Activated CD4-positive, alpha-beta T cell treated with anti-CD3 and anti-CD28 coated beads for 1 hour (primary cell): Measurements from ENCODE around the gene TGDS.
"Not testable (repeated sequence)": the region's sequence is repeated elsewhere in the genome, so short reads cannot be mapped to it uniquely, and the experiment has no call there.

Experiments
- DNase-seq: peaks from one replicate; pipeline ENCODE4 v3.0.0-alpha.2; 2020

TGDS gene

GRCh38 chr13:94595950-94596574 is at the start of gene TGDS:
Gene TGDS, minus strand, starts transcription at chr13:94596152. Its CDS starts 16 bp downstream, at chr13:94596136.
- DNase-seq = peak; percentile 76

GRCh38 chr13:94641409-94641941 is 45.5 kb upstream of the TGDS start:
- DNase-seq = no peak

GRCh38 chr13:94640721-94641120 is 44.8 kb upstream of the TGDS start:
- DNase-seq = no peak

DNA sequence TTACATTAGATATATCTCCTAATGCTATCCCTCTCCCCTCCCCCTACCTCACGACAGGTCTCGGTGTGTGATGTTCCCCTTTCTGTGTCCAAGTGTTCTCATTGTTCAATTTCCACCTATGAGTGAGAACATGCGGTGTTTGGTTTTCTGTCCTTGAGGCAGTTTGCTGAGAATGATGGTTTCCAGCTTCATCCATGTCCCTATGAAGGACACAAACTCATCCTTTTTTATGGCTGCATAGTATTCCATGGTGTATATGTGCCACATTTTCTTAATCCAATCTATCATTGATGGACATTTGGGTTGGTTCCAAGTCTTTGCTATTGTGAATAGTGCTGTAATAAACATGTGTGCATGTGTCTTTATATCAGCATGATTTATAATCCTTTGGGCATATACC is 41.7 kb upstream of the TGDS start:
- DNase-seq = not testable (repeated sequence)

DNA sequence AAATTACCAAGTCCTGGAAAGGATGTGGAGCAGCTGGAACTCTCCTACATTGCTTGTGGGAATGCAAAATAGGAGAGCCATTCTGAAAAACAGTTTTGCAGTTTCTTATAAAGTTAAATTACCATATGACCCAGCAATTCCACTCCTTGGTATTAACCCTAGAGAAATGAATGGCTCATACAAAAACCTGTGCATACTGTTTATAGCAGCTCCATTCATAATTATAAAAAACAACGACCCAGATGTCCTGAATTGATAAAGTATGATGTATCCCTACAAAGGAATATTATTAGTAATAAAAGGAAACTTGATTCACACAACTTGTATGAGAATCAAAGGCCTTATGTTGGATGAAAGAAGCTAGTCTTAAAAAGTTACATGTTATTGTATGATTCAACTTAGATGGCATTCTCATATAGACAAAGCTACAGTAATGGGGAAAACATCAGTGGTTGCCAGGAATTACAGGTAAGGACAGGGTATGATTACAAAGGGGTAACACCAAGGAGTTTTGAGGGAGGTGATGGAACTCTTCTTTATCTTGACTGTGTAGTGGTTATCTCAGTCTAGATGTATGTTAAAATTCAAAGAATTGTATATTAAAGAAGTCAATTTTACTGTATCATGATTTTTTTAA is 41.1 kb upstream of the TGDS start:
- DNase-seq = no peak

DNA sequence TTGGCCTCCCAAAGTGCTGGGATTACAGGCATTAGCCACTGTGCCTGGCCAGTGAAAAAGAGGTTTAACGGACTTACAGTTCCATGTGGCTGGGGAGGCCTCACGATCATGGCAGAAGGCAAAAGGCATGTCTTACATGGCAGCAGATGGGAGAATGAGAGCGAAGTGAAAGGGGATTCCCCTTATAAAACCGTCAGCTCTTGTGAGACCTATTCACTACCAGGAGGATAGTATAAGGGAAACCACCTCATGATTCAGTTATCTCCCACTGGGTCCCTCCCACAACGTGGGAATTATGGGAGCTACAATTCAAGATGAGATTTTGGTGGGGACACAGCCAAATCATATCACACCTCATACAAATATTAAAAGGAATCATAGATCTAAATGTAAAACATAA is 40.1 kb upstream of the TGDS start:
- DNase-seq = not testable (repeated sequence)

GRCh38 chr13:94632226-94632980 is 36.5 kb upstream of the TGDS start:
- no peak for DNase-seq

- DNase-seq = no peak
Observed at GRCh38 chr13:94630858-94631257, 34.9 kb upstream of the TGDS start.

DNA sequence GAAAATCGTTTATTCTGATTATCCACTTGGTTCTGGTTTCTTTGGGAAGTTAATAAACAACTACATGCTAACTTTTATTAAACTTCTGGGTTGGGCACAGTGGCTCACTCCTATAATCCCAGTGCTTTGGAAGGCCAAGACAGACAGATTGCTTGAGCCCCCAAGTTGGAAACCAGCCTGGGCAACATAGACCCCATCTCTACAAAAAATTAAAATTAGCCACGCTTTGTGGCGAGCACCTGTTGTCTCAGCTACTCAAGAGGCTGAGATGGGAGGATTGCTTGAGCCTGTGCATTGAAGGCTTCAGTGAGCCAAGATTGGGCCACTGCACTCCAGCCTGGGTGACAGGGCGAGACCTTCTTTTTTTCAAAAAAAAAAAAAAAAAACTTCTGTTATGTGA is 27.4 kb upstream of the TGDS start:
- DNase-seq = no peak

DNA sequence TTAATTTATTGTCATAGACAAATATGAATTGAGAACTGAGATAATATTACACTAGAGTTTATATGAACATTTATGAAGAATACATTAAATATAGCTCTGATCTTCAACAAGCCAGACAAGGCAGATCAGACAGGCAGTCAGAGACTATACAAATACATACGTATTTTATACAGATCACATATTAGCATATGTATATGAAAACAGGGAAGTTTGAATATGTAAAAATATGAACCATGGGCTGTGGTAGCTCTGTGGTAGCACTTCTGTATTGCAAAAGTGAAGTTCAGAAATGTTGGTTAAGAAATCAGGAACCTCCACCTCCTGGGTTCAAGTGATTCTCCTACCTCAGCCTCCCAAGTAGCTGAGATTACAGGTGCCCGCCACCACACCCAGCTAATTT is 26.4 kb upstream of the TGDS start:
- DNase-seq = no peak

GRCh38 chr13:94620286-94620896 is 24.4 kb upstream of the TGDS start:
- no peak for DNase-seq

DNA sequence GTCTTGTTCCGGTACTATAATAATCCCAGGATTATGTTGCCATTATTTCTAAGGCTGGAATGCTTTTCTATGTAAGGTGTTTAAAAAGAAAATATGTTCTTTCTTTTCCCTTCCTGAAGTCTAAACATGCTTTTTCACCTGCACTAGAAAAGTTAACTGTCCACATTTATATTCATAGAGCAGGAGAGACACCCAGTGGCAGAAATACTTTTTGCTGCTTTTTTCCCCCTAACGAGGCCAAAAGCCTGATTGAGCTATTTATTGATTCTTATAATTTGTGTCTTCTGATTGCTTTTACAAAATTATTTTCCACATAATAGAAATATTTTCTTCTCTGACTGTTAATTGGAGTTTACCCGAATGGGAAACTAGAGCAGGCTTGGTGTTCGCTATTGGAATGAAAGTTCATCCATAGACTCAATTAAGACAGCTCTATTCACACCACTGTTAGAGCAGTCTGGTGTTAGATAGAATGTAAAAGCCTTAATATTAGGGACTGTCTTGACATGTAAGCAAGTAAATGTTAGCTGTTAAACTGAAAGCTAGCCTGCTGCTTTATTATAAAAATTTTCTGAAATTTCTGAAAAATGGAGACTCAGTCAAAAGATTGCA is 21.5 kb upstream of the TGDS start:
- no peak for DNase-seq

DNA sequence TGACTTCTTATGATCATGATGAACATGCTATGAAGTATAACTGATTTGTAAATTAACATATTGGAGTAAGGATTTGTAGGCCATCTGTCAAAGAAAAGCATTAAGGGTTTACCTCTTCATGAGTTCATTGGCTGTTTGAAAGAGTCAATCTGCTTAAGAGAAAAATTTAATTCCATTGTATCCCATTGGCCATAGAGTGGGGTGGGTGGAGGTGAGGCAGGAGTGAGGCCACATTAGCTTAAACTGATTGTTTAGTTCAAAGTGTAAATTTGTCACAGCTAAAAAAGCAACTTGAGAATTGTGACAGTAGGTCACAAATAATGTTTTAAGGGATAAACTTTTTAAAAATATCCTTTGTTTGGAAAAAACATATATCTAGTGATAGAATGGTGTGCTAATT is 17.1 kb upstream of the TGDS start:
- DNase-seq = no peak

GRCh38 chr13:94612050-94612449 is 16.1 kb upstream of the TGDS start:
- no peak for DNase-seq

DNA sequence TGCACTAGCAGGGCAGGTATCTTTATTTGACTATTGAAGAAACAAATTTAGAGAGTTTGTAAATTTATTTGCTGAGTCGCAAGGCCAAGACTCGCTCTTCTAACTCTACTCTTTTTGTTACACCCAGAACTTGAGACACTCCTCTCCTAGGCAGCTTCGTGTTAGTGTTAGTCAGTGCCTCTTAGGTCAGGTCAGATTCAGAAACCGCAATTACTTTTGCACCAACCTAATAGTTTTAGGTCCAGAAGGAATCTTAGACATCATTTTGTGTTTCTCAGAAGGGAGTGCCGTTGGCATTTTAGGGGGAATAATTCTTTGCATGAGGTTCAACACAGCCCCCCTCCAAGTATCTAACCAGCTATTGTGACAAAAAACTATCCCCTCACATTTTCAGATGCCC is 14.5 kb upstream of the TGDS start:
- no peak for DNase-seq

DNA sequence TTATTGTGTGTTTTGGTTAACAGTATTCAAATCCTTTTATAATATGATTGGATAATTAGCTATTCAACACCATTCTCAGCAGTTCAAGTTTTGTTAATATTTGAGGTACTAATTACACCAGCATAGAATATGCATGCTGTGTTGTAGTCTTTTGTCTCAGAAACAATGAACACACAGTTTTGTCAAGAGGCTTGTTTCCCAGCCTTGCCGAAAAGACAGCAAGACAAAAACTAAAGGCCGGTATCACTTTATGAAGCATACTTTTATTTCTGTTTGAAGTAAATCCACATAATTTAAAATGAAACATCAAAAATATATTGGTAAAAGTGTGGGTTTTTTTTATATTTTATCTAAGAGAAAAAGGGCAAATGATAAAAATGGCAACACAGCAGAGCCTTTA is 13.2 kb upstream of the TGDS start:
- DNase-seq = no peak

- DNase-seq = no peak
Observed at GRCh38 chr13:94608586-94608985, 12.6 kb upstream of the TGDS start.

- DNase-seq = no peak
Observed at GRCh38 chr13:94607939-94608338, 12.0 kb upstream of the TGDS start.

DNA sequence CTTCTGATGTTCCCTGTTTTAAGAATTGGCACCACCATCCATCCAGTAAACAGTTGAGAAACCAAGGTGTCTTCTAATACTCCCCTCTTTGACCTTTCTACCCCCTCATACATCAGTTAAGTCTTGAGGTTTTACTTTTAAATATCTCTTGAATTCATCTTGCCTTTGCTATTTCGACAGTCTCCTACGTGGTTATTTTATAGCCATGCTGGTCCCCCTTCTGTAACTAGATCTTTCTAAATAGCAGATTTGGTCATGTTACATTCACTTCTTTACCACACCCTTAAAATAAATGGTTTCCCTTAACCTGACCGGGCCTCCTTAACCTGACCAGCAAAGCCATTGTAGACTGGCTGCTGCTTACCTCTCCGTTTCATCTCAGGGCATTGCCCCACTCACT is 11.1 kb upstream of the TGDS start:
- no peak for DNase-seq

DNA sequence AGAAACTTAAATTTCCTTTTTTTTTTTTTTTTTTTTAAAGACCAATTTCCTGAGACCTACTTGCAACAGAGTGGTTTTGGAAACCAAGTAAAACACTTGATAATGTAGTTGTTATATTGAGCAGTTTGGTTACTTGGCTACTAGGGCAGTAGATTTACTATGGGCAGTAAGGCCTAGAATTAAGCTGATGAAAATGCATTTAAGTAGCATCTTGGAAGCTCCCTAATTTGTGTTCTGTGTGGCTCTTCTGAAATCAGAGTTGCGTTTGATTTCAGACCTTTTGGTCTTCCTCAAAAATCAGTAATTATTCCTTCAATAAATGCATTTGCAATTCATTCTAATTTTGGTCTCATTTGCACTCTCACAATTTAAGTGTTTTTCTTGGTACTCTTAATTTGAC is 6.5 kb upstream of the TGDS start:
- DNase-seq = no peak

GRCh38 chr13:94601446-94602431 is 5.8 kb upstream of the TGDS start, which contains the start of gene GPR180:
Gene GPR180, plus strand, starts transcription at chr13:94601857. Its CDS starts 71 bp downstream, at chr13:94601928.
- peak; percentile 81 for DNase-seq

DNA sequence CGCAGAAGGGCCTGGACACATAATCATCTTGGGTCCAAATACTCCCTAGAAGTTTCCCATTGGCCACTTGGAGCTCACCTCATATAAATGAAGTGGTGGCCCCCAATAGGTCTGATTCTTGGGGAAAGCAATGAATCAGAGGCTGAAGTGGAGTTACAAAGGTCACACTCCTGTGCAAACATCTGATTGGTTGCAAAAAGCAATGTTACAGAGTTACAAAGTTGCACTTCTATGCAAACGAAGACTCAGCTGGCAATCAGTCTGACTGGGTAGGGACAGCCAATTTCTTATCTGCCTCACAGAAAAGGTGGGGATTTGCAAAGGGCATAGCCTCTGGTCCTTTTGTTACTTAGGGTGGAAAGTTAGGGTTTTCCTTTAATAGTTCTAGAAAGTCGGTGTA is 3.9 kb upstream of the TGDS start:
- DNase-seq = no peak
